OCI-LY3 (cell line): Measurements from ENCODE around the gene LTO1.
A peak's percentile ranks its signal among the peaks of the same experiment; 100 is the strongest.

Experiments used
- H2AFZ ChIP-seq: fragments of 200-600, 300-600 bp; shearing (Covaris generic); 2 replicates; pipeline ENCODE4 v1.6.0; 2014; ENCODE audit warnings: antibody characterized with exemption, low read depth, low read length
- H3K27ac ChIP-seq: fragments of 200-600, 300-600 bp; sonication (generic); 2 replicates; pipeline ENCODE4 v1.5.1; 2014; ENCODE audit warnings: mild to moderate bottlenecking, low read length, moderate library complexity, mixed read lengths
- H3K27me3 ChIP-seq: fragments of 200-600, 300-600 bp; sonication (generic); 2 replicates; pipeline ENCODE4 v1.6.1; 2014; ENCODE audit warnings: low read depth, low read length, mixed read lengths
- H3K36me3 ChIP-seq: fragments of 200-600, 300-600 bp; sonication (generic); replicated peaks from 2 replicates; pipeline ENCODE3; 2014; ENCODE audit warnings: low read depth, low read length, mixed read lengths
- H3K4me1 ChIP-seq: fragments of 300-600, 200-600 bp; sonication (generic); 2 replicates; pipeline ENCODE4 v1.6.1; 2014; ENCODE audit warnings: low read length, mixed read lengths
- H3K4me2 ChIP-seq: fragments of 200-600, 300-600 bp; sonication (generic); 2 replicates; pipeline ENCODE4 v1.6.1; 2014; ENCODE audit warnings: low read length, mixed read lengths
- H3K4me3 ChIP-seq: fragments of 300-600, 200-600 bp; sonication (generic); 2 replicates; pipeline ENCODE4 v1.5.1; 2014; ENCODE audit warnings: antibody characterized with exemption, mild to moderate bottlenecking, low read length, moderate library complexity
- H3K79me2 ChIP-seq: fragments of 300-600, 200-600 bp; shearing (Covaris generic); 2 replicates; pipeline ENCODE4 v1.6.1; 2014; ENCODE audit warnings: mild to moderate bottlenecking, low read length, mixed read lengths
- H3K9ac ChIP-seq: fragments of 300-600, 200-600 bp; shearing (Covaris generic); 2 replicates; pipeline ENCODE4 v1.6.0; 2014; ENCODE audit warnings: mild to moderate bottlenecking, low read length, moderate library complexity
- H3K9me3 ChIP-seq: fragments of 200-600, 300-600 bp; shearing (Covaris generic); 2 replicates; pipeline ENCODE4 v1.6.1; 2014; ENCODE audit warnings: low read length, mixed read lengths; ENCODE audit not compliant: insufficient read depth
- H4K20me1 ChIP-seq: fragments of 200-600, 300-600 bp; sonication (generic); 2 replicates; pipeline ENCODE4 v1.6.1; 2016; ENCODE audit warnings: low read length, mixed read lengths; ENCODE audit not compliant: insufficient read depth
- CTCF ChIP-seq: fragments of 200-600, 300-600 bp; sonication (generic); IDR thresholded peaks from 2 replicates; pipeline ENCODE4 v1.5.1; 2014; ENCODE audit warnings: antibody characterized with exemption, low read length, low read depth
- EZH2phosphoT487 ChIP-seq: fragments of 200-600 bp; shearing (Covaris generic); IDR thresholded peaks from 2 replicates; pipeline ENCODE4 v1.6.1; 2018; ENCODE audit warnings: antibody characterized with exemption, mixed run types, low read depth

The LTO1 gene

GRCh38 chr11:69641681-69642548 lies 33.2 kb downstream of the LTO1 start:
- Histone ChIP-seq H3K27me3 (peaks cover 6% of the 10 kb centered on the region; the same call in 1 of the 2 replicates), H3K79me2 (peaks cover 27% of the 10 kb centered on the region), H4K20me1 (peaks cover 11% of the 10 kb centered on the region), H3K27ac (peak overlapping the region; percentile 73), H3K4me3 (peak overlapping the region; percentile 84), H3K9me3 (no peaks in the 10 kb centered on the region), H3K4me1 (peaks cover 7% of the 10 kb centered on the region), H3K9ac (peak overlapping the region; percentile 96), H3K4me2 (peak overlapping the region; percentile 75), H2AFZ (peak overlapping the region; percentile 76), H3K36me3 (peaks cover 27% of the 10 kb centered on the region)
- no peak for TF ChIP-seq CTCF
- TF ChIP-seq EZH2phosphoT487 = no peak

DNA sequence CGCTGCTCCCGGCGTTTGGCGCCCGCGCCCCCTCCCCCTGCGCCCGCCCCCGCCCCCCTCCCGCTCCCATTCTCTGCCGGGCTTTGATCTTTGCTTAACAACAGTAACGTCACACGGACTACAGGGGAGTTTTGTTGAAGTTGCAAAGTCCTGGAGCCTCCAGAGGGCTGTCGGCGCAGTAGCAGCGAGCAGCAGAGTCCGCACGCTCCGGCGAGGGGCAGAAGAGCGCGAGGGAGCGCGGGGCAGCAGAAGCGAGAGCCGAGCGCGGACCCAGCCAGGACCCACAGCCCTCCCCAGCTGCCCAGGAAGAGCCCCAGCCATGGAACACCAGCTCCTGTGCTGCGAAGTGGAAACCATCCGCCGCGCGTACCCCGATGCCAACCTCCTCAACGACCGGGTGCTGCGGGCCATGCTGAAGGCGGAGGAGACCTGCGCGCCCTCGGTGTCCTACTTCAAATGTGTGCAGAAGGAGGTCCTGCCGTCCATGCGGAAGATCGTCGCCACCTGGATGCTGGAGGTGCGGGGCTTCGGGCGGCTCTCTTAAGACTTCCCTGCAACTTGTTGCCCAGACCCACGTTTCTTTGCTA lies 34.1 kb downstream of the LTO1 start, which contains the start of gene CCND1:
TSS of gene CCND1 (plus strand) at position 162 of the 587 bp plus-strand sequence. CDS start at position 320, 158 bp downstream.
- Histone ChIP-seq H2AFZ (peak within 1 kb of the TSS; percentile 76), H3K4me3 (peak within 1 kb of the TSS; percentile 84), H3K9ac (peak within 1 kb of the TSS; percentile 96)

DNA sequence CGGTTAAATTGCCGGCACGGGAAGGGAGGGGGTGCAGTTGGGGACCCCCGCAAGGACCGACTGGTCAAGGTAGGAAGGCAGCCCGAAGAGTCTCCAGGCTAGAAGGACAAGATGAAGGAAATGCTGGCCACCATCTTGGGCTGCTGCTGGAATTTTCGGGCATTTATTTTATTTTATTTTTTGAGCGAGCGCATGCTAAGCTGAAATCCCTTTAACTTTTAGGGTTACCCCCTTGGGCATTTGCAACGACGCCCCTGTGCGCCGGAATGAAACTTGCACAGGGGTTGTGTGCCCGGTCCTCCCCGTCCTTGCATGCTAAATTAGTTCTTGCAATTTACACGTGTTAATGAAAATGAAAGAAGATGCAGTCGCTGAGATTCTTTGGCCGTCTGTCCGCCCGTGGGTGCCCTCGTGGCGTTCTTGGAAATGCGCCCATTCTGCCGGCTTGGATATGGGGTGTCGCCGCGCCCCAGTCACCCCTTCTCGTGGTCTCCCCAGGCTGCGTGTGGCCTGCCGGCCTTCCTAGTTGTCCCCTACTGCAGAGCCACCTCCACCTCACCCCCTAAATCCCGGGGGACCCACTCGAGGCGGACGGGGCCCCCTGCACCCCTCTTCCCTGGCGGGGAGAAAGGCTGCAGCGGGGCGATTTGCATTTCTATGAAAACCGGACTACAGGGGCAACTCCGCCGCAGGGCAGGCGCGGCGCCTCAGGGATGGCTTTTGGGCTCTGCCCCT lies 34.7 kb downstream of the LTO1 start:
- TF ChIP-seq CTCF = 0 out of 2 replicates have a peak, but pooled peaks have one; percentile 8
- TF ChIP-seq EZH2phosphoT487 = no peak
- Histone ChIP-seq H3K4me1 (peaks cover 7% of the 10 kb centered on the region), H3K4me2 (peak overlapping the region; percentile 75), H2AFZ (peak overlapping the region; percentile 6; the same call in 1 of the 2 replicates), H3K9ac (peak overlapping the region; percentile 50; the same call in 1 of the 2 replicates), H3K27me3 (peaks cover 6% of the 10 kb centered on the region; the same call in 1 of the 2 replicates), H3K27ac (no peak overlapping the region), H3K36me3 (peaks cover 19% of the 10 kb centered on the region), H3K4me3 (peak overlapping the region; percentile 84), H3K79me2 (peaks cover 27% of the 10 kb centered on the region), H3K9me3 (no peaks in the 10 kb centered on the region), H4K20me1 (peaks cover 10% of the 10 kb centered on the region)

More for the DNA sequence above, 34.1 kb downstream of the LTO1 start, which contains the start of gene CCND1:
- no peaks in the 10 kb centered on the region for H3K9me3 ChIP-seq
- peak within 1 kb of the TSS; percentile 73 for H3K27ac ChIP-seq
- peaks cover 7% of the 10 kb centered on the region for H3K4me1 ChIP-seq
- TF ChIP-seq EZH2phosphoT487 = no peak
- no peak for TF ChIP-seq CTCF
- peaks cover 11% of the 10 kb centered on the region for H4K20me1 ChIP-seq
- H3K36me3 ChIP-seq = peaks cover 24% of the 10 kb centered on the region
- peaks cover 27% of the 10 kb centered on the region for H3K79me2 ChIP-seq
- peaks cover 6% of the 10 kb centered on the region; the same call in 1 of the 2 replicates for H3K27me3 ChIP-seq
- H3K4me2 ChIP-seq = peak within 1 kb of the TSS; percentile 75
